Activated CD4-positive, alpha-beta T cell treated with anti-CD3 and anti-CD28 coated beads for 36 hours (primary cell): Measurements from ENCODE around the gene NUF2. TPM values are rescaled to one million over a fixed set of nuclear protein-coding genes. Genes with fewer than 3 reads are reported as not detected.
"Not testable (repeated sequence)": the region's sequence is repeated elsewhere in the genome, so short reads cannot be mapped to it uniquely, and the experiment has no call there.

Source experiments
- ATAC-seq: fragments of 200-7000 bp; cut with Tn5 transposase; one replicate; pipeline ENCODE4 v1.10.0; 2021; ENCODE audit warnings: mild to moderate bottlenecking, moderate library complexity
- CTCF ChIA-PET: fragments of 350-600 bp; sonication (Branson Sonifier 250); formaldehyde crosslinking; loops from one replicate; lab custom pipeline; 2021; ENCODE audit warnings: antibody characterized with exemption; lab: Charles Lee
- POLR2A ChIA-PET: fragments of 350-600 bp; sonication (Branson Sonifier 250); formaldehyde crosslinking; loops from one replicate; lab custom pipeline; 2021; ENCODE audit warnings: antibody characterized with exemption, inconsistent platforms; lab: Charles Lee
- DNase-seq: peaks from one replicate; pipeline ENCODE4 v3.0.0-alpha.2; 2020
- H3K27ac Mint-ChIP-seq: one replicate; pipeline ENCODE4 v1.8.0; 2021; ENCODE audit warnings: mixed read lengths
- H3K27me3 Mint-ChIP-seq: one replicate; pipeline ENCODE4 v1.8.0; 2021; ENCODE audit warnings: mixed read lengths
- H3K36me3 Mint-ChIP-seq: one replicate; pipeline ENCODE4 v1.8.0; 2021; ENCODE audit warnings: low read depth, mixed read lengths
- H3K4me1 Mint-ChIP-seq: one replicate; pipeline ENCODE4 v1.8.0; 2021; ENCODE audit warnings: mixed read lengths
- H3K4me3 Mint-ChIP-seq: one replicate; pipeline ENCODE4 v1.8.0; 2021; ENCODE audit warnings: mild to moderate bottlenecking, moderate library complexity, mixed read lengths
- H3K9me3 Mint-ChIP-seq: one replicate; pipeline ENCODE4 v1.8.0; 2021; ENCODE audit warnings: low read depth, mixed read lengths
- intact Hi-C, 2 experiments: fragments of 100-400 bp; cut with DNase I in 1 of 2; cut with micrococcal nuclease in 1 of 2; formaldehyde crosslinking; loops; one replicate each; pipeline versions ENCODE4 v1.14.2 to v1.15.1; 2022 to 2024; cut with DNase I, micrococcal nuclease
- total RNA-seq, 2 experiments: library from RNA; stranded (reverse); gene quantifications; one replicate each; pipeline ENCODE4 v1.2.3, GENCODE V29; 2021

Gene NUF2
- total RNA-seq, 2 experiments from 2014 or later = 57.6 to 58.4 TPM

DNA sequence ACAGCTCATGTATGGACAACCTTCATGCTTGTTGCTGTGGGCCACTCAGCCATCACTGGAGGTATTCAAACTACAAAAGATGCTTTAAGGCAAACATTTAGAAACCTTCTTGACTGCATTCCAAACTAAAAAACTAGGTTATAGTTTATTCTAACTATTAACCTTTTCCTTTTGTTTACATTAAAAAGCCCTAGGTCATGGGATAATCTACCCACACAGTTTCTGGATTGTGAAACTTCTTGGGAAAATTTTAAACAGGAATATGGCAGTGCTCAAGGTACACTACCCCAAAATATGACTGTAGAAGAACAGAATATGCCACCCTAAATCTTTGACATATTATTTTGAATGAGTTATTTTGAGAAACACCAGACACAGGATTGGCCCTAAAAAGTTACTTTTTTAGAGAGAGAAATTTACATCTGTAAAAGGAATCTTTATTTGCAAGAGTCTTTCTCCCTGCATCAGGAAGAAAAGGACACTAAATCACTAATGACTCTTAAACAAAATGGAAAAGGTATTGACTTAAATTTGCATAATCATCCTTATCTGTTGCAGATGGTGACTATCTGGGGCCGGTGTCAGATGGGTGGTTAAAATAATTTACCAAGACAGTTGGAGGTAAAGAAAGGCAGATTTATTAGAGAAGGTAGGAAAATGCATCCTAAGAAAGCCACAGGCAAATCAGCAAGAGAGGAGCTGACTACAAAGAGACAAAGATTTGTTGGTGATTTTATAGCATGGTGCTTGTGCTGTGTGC is 25.1 kb upstream of the NUF2 start:
- Mint-ChIP-seq H3K36me3 (peaks cover 53% of the 10 kb centered on the region), H3K4me1 (no peaks in the 10 kb centered on the region), H3K4me3 (no peak overlapping the region), H3K27me3 (no peaks in the 10 kb centered on the region), H3K27ac (no peak overlapping the region), H3K9me3 (peaks cover 8% of the 10 kb centered on the region)
- ATAC-seq (no peak), DNase-seq (no peak)
- intact Hi-C loops = no loop called here
- POLR2A ChIA-PET = no interaction called here
- CTCF ChIA-PET = no interaction called here

DNA sequence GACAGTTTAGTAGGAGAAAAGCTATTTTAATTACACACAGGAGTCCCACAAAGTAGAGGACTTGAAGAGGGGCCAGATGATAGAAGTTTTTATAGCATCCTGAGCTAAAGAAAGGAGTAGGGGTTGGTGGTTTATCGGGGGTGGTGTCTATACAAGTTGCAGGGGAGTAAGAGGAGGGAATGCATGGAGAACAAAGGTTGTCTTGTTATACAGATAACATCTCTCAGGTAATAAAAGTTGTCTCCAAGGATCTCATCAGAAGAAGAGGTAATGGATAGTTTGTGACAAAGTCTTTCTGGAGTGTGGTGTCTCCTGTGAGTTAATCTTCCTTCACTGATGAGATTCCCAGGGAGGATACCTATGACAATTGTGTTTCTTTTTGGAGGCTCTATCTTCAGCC is 23.4 kb upstream of the NUF2 start:
- Mint-ChIP-seq H3K27ac (no peak overlapping the region), H3K36me3 (peaks cover 45% of the 10 kb centered on the region), H3K27me3 (no peaks in the 10 kb centered on the region), H3K9me3 (peaks cover 2% of the 10 kb centered on the region), H3K4me3 (no peak overlapping the region), H3K4me1 (no peaks in the 10 kb centered on the region)
- DNase-seq (no peak), ATAC-seq (no peak)
- intact Hi-C loops = no loop called here
- ChIA-PET POLR2A (no interaction called here), CTCF (no interaction called here)

DNA sequence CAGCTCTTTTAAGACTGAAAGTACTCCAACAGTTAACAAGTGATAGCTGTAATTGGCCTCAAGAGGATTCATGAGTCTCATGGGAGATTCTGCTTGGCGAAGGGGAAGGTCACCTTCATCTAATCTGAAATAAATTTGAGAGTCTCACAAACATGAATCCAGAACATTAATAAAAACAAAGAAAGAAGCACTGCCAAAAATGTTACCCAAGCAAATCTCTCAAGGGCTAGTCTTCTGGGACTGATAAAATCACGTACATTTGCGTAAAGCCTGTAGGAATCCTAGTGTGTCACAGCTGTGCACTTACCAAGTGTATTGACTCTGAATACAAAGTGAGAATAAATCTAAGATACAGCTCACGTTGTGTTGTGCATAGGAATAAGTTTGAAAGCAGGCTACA is 21.2 kb upstream of the NUF2 start:
- no peaks in the 10 kb centered on the region for H3K4me1 Mint-ChIP-seq
- intact Hi-C loops = no loop called here
- no peak overlapping the region for H3K27ac Mint-ChIP-seq
- no peak overlapping the region for H3K4me3 Mint-ChIP-seq
- ATAC-seq (no peak), DNase-seq (no peak)
- H3K27me3 Mint-ChIP-seq = no peaks in the 10 kb centered on the region
- ChIA-PET CTCF (no interaction called here), POLR2A (no interaction called here)
- no peaks in the 10 kb centered on the region for H3K9me3 Mint-ChIP-seq
- H3K36me3 Mint-ChIP-seq = peaks cover 47% of the 10 kb centered on the region

DNA sequence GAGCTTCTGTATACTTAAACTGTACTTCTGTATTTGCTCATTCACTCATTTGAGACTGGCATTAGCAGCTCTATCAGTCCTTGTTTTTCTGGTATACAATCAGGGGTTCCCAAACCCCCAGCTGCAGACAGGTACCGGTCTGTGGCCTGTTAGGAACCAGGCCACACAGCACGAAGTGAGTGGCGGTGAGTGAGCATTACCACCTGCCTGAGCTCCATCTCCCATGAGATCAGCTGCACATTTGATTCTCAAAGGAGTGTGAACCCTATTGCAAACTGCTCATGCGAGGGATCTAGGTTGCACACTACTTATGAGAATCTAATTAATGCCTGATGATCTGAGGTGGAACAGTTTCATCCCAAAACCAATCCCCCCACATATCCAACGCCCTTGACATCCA is 18.2 kb upstream of the NUF2 start:
- CTCF ChIA-PET = interaction anchor here (0.7 to 1.2 kb wide), 2 partner anchors 12 to 68 kb away, joined by 3 read pairs; no protein-coding TSS in a partner anchor
- H3K36me3 Mint-ChIP-seq = peaks cover 36% of the 10 kb centered on the region
- no peaks in the 10 kb centered on the region for H3K4me1 Mint-ChIP-seq
- H3K27me3 Mint-ChIP-seq = no peaks in the 10 kb centered on the region
- ATAC-seq (no peak), DNase-seq (no peak)
- H3K9me3 Mint-ChIP-seq = no peaks in the 10 kb centered on the region
- H3K4me3 Mint-ChIP-seq = no peak overlapping the region
- intact Hi-C loops = no loop called here
- H3K27ac Mint-ChIP-seq = no peak overlapping the region
- POLR2A ChIA-PET = interaction anchor here (1.0 kb wide), 1 partner anchor 18 kb away, joined by 3 read pairs; the partner anchor contains the start of gene NUF2

DNA sequence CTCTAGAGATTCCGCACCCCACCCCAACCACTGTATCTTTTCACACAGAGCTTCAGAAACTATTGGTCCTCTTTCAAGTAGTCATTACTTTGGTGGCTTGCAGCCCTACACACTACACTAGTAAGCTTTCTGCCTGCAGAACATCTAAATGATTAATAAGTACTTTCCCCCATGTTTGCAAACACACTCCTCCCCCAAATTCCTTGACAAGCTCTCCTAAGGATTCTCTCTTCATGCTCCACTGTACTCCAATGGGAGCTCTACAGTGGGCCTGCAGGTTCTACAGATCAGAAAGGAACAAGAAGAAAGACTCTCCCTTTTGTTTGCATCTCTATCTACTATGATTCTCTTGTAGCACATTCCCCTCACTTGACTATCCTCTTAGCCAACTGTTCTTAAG is 16.3 kb upstream of the NUF2 start:
- Mint-ChIP-seq H3K9me3 (no peaks in the 10 kb centered on the region), H3K27me3 (no peaks in the 10 kb centered on the region), H3K4me3 (no peak overlapping the region), H3K27ac (no peak overlapping the region), H3K4me1 (no peaks in the 10 kb centered on the region), H3K36me3 (peaks cover 36% of the 10 kb centered on the region)
- ATAC-seq = no peak
- no peak for DNase-seq
- POLR2A ChIA-PET = no interaction called here
- intact Hi-C loops = no loop called here
- CTCF ChIA-PET = interaction anchor here (2.6 kb wide), 1 partner anchor 10 kb away, joined by 14 read pairs; no protein-coding TSS in a partner anchor

DNA sequence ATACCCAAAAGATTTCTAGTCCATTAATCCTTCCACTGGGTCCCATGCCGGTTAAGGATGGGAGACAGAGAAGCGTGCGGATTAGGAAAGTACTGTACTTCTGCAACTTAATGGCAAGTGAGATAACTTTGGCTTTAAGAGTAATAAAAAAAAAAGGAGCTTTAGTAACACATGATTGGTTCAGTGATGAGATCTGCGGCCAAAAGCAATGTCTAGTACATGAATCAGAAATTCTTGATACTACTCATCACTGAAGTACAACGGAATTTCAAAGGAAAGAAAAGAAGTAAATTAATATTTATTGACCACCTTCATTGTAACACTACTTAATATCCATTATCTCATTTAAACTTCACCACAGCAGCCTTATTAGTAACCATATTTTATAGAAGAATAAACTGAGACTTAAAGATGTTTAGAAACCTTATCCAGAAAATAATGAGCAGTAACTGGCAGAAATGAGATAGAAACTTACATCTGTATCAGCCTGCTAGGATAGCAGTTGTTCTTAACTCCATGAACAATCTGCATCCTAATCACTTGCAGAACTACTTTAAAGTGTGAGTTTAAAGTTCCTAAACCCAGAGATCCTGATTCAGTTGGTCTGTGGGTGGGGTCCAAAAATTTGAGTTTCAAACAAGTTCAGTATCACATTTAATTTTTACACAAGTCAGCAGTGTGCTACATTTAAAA is 14.1 kb upstream of the NUF2 start:
- intact Hi-C loops = no loop called here
- no peak overlapping the region for H3K27ac Mint-ChIP-seq
- ATAC-seq (no peak), DNase-seq (no peak)
- no peaks in the 10 kb centered on the region for H3K4me1 Mint-ChIP-seq
- H3K9me3 Mint-ChIP-seq = no peaks in the 10 kb centered on the region
- no peaks in the 10 kb centered on the region for H3K27me3 Mint-ChIP-seq
- CTCF ChIA-PET = no interaction called here
- H3K36me3 Mint-ChIP-seq = peaks cover 33% of the 10 kb centered on the region
- POLR2A ChIA-PET = no interaction called here
- no peak overlapping the region for H3K4me3 Mint-ChIP-seq

DNA sequence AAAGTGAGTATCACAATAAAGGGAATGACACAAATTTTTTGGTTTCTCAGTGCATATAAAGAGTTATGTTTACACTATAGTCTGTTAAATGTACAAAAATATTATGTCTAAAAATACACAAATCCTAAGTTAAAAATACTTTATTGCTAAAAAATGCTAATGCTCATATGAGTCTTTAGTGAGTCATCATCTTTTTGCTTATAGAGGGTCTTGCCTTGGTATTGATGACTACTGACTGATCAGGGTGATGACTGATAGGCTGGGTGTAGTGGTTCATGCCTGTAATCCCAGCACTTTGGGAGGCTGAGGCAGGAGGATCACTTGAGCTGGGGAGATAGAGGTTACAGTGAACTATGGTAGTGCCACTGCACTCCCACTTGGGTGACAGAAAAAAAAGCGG is 12.9 kb upstream of the NUF2 start:
- H3K36me3 Mint-ChIP-seq = peaks cover 25% of the 10 kb centered on the region
- H3K27ac Mint-ChIP-seq = no peak overlapping the region
- CTCF ChIA-PET = no interaction called here
- DNase-seq (no peak), ATAC-seq (no peak)
- no peak overlapping the region for H3K4me3 Mint-ChIP-seq
- no peaks in the 10 kb centered on the region for H3K9me3 Mint-ChIP-seq
- intact Hi-C loops = no loop called here
- POLR2A ChIA-PET = no interaction called here
- no peaks in the 10 kb centered on the region for H3K27me3 Mint-ChIP-seq
- no peaks in the 10 kb centered on the region for H3K4me1 Mint-ChIP-seq

DNA sequence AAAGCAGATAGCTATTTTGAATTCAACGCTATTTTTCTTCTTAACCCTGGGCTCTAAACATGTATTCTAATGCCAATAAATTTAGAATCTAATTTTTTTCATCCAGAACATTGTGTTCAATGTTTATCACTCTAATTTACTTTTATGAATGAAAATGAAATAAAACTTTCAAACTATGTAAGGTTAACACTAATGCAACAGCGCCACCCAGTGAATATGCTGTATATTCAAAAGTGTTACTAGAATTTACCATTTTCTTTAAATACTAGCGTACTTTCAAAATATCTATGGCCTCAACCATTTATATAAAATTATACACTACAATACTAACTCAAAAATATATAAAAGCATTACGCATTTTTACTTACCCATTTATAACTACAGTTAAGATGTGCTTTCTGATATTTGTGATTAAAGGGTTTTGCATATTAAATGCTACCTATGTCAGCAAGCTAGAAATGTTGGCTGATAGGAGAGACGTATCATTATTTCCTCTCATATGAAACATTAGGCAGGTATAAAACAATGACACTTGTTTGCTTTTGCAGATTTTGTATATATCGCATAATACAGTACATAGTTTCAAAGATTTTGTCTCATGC is 5.9 kb upstream of the NUF2 start:
- DNase-seq (peak; percentile 69), ATAC-seq (no peak)
- no peak overlapping the region for H3K4me3 Mint-ChIP-seq
- no peak overlapping the region for H3K27ac Mint-ChIP-seq
- no peaks in the 10 kb centered on the region for H3K9me3 Mint-ChIP-seq
- CTCF ChIA-PET = interaction anchor here (0.6 to 2.8 kb wide), 28 partner anchors 11 to 702 kb away, joined by 3 to 28 read pairs (median 4); partner anchors contain the start of gene RGS4
- H3K4me1 Mint-ChIP-seq = peaks cover 4% of the 10 kb centered on the region
- no peaks in the 10 kb centered on the region for H3K27me3 Mint-ChIP-seq
- POLR2A ChIA-PET = no interaction called here
- H3K36me3 Mint-ChIP-seq = peaks cover 7% of the 10 kb centered on the region
- intact Hi-C loops = loop anchor here (1.0 to 10.0 kb wide), 7 partner anchors 139 to 468 kb away; no protein-coding TSS in a partner anchor

DNA sequence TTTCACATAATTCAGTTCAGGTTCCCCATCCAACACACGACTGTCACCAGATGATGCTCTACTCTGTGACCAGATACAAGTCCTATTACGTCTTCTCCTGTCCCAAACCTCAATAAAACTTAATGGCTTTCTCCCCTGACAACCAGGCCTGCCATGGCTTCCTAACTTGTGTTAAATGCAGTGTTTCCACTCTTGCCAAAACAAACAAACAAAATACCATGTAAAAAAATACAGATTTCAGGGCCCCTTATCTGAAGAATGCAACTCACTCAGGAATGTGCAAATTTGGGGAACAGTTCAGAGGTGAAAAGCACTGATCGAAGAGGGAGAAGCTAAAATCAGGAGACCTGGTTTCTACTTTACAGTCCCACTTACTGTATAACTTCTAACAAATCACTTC is 863 bp upstream of the NUF2 start:
- Mint-ChIP-seq H3K36me3 (peaks cover 4% of the 10 kb centered on the region), H3K27me3 (no peaks in the 10 kb centered on the region), H3K4me1 (peaks cover 8% of the 10 kb centered on the region), H3K4me3 (peak overlapping the region; percentile 89), H3K9me3 (no peaks in the 10 kb centered on the region), H3K27ac (peak overlapping the region; percentile 98)
- ATAC-seq (no peak), DNase-seq (no peak)
- CTCF ChIA-PET = no interaction called here
- intact Hi-C loops = loop anchor here (1.0 to 5.0 kb wide), 6 partner anchors 530 to 1549 kb away; partner anchors contain the start of genes UAP1 (in 2 of the 2), HSD17B7 (in 1 of the 2), PBX1 (in 1 of the 2) and UHMK1 (in 1 of the 2)
- POLR2A ChIA-PET = interaction anchor here (0.6 kb wide), 1 partner anchor 1213 kb away, joined by 3 read pairs; no protein-coding TSS in a partner anchor

DNA sequence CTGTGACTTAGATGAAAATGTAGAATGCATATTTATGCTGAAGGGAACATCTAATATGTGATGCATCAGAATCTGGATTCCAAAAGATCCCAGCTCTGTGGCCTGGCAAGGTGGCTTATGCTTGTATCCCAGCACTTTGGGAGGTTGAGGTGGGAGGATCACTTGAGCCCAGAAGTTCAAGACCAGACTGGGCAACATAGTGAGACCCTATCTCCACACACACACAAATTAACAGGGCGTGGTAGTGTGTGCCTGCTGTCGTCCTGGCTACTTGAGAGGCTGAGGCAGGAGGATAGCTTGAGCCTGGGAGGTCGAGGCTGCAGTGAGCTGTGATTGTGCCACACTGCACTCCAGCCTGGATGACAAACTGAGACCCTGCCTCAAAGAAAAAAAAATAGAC is 1.6 kb downstream of the NUF2 start:
- H3K9me3 Mint-ChIP-seq, POLR2A ChIA-PET, H3K27me3 Mint-ChIP-seq, H3K4me1 Mint-ChIP-seq, H3K27ac Mint-ChIP-seq, DNase-seq, H3K36me3 Mint-ChIP-seq, ATAC-seq: not testable (repeated sequence)
- H3K4me3 Mint-ChIP-seq = peak overlapping the region; percentile 89
- CTCF ChIA-PET = interaction anchor here (1.2 kb wide), 1 partner anchor 36 kb away, joined by 5 read pairs; no protein-coding TSS in a partner anchor
- intact Hi-C loops = loop anchor here in 1 of 2 experiments (5.0 kb wide), 2 partner anchors 1234 to 1551 kb away; partner anchors contain the start of gene PBX1

DNA sequence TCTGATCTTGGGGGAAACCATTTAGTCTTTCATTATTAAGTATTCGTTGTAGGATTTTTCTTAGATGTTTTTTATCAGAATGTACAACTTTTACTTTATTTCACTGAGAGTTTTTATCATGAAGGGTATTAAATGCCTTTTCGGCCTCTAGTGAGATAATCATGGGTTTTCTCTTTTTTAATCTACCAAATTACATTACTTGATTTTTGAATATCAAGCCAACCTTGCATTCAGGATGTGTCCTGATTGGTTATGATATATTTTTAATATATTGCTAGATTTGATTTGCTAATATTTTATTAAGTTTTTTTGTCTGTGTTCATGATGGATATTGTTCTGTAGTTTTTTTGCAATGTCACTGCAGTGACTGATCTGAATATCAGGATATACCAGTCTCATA is 9.4 kb downstream of the NUF2 start:
- ATAC-seq = no peak
- H3K9me3 Mint-ChIP-seq = peaks cover 6% of the 10 kb centered on the region
- CTCF ChIA-PET = interaction anchor here (1.2 kb wide), 1 partner anchor 9 kb away, joined by 3 read pairs; the partner anchor contains the start of gene NUF2

More for the DNA sequence above, 9.4 kb downstream of the NUF2 start:
- Mint-ChIP-seq H3K4me1 (no peaks in the 10 kb centered on the region), H3K36me3 (peaks cover 55% of the 10 kb centered on the region), H3K27ac (no peak overlapping the region), H3K4me3 (no peak overlapping the region), H3K27me3 (no peaks in the 10 kb centered on the region)
- POLR2A ChIA-PET = no interaction called here
- intact Hi-C loops = no loop called here
- DNase-seq = no peak
